HepG2 (cell line): ENCODE measurements around the gene TEX22. TPM values are rescaled to one million over a fixed set of nuclear protein-coding genes. Genes with fewer than 3 reads are reported as not detected.

Experiments used
- ATAC-seq: fragments of 200-7000 bp; cut with Tn5 transposase; 3 replicates; pipeline ENCODE4 v1.9.1; 2020; ENCODE audit warnings: mild to moderate bottlenecking, moderate library complexity
- BruUV-seq: library from RNA; stranded (reverse); fragments of 400-500 nt; replicated peaks from 2 replicates; lab custom pipeline; 2021; lab: Mats Ljungman, UMichigan
- CTCF ChIA-PET: fragments of 300-600 bp; formaldehyde crosslinking; extraction: SDS; loops from one replicate; lab custom pipeline; 2021; ENCODE audit warnings: low total read pairs, inconsistent platforms, low intra/inter-chr PET ratio; lab: Yijun Ruan, JAX
- POLR2A ChIA-PET: fragments of 350-600 bp; sonication (Branson Sonifier 250); formaldehyde crosslinking; loops from one replicate; lab custom pipeline; 2020; ENCODE audit warnings: antibody characterized with exemption, inconsistent platforms; lab: Yijun Ruan, JAX
- DNase-seq: peaks from one replicate; pipeline ENCODE4 v3.0.0-alpha.2; 2015; ENCODE audit warnings: low spot score
- FAIRE-seq: peaks from 3 replicates; lab custom pipeline; 2011; peaks lifted over from hg19 to GRCh38; lab: Jason Lieb, UNC
- H2AFZ ChIP-seq: one replicate; pipeline ENCODE4 v1.6.1; 2011; ENCODE audit warnings: low read length, inconsistent platforms
- H3K27ac ChIP-seq: fragments of 300-600 bp; 3 replicates; pipeline ENCODE4 v1.8.0; 2011; ENCODE audit warnings: mixed run types, mild to moderate bottlenecking, mixed read lengths, low read length, inconsistent platforms; ENCODE audit not compliant: insufficient read depth; ENCODE audit errors: extremely low read length
- H3K27me3 ChIP-seq, 2 experiments: fragments of 200-600 bp in 1 of 2; 2 replicates in 1 of 2; 3 replicates in 1 of 2; pipeline versions ENCODE4 v1.6.0 to v1.8.0; 2011; ENCODE audit warnings: low read length in 2 of 2, mild to moderate bottlenecking in 2 of 2, moderate library complexity in 2 of 2, inconsistent platforms in 1 of 2; ENCODE audit not compliant: insufficient read depth in 2 of 2, control insufficient read depth in 1 of 2
- H3K36me3 ChIP-seq, 2 experiments: fragments of 200-600 bp in 1 of 2; replicated peaks in 1 of 2; 2 replicates in 1 of 2; 3 replicates in 1 of 2; pipeline versions ENCODE4 v1.5.1 to v1.8.0; 2011; ENCODE audit warnings: low read length in 2 of 2, inconsistent platforms in 1 of 2; ENCODE audit not compliant: insufficient read depth in 2 of 2, control insufficient read depth in 1 of 2
- H3K4me1 ChIP-seq: 2 replicates; pipeline ENCODE4 v1.5.1; 2012; ENCODE audit warnings: low read length, inconsistent platforms; ENCODE audit not compliant: insufficient read depth
- H3K4me2 ChIP-seq: 2 replicates; pipeline ENCODE4 v1.6.0; 2011; ENCODE audit warnings: low read depth, low read length, inconsistent platforms
- H3K4me3 ChIP-seq, 3 experiments: fragments of 200-600 bp in 1 of 3; sonication (generic), shearing (Covaris generic) in 1 of 3; replicated peaks in 1 of 3; 2 replicates each; pipeline ENCODE4 v1.5.1; 2011 to 2016; ENCODE audit warnings: low read length in 3 of 3, inconsistent platforms in 2 of 3, low read depth in 2 of 3, mild to moderate bottlenecking in 2 of 3, control low read depth in 1 of 3, mixed read lengths in 1 of 3; ENCODE audit not compliant: insufficient read depth in 1 of 3
- H3K79me2 ChIP-seq: one replicate; pipeline ENCODE4 v1.6.1; 2011; ENCODE audit warnings: low read length, inconsistent platforms; ENCODE audit not compliant: insufficient read depth
- H3K9ac ChIP-seq: 2 replicates; pipeline ENCODE4 v1.6.0; 2011; ENCODE audit warnings: mild to moderate bottlenecking, low read depth, low read length, inconsistent platforms; ENCODE audit not compliant: insufficient read depth
- H3K9me3 ChIP-seq: 2 replicates; pipeline ENCODE4 v1.5.1; 2012; ENCODE audit warnings: mild to moderate bottlenecking, low read length
- H4K20me1 ChIP-seq: 2 replicates; pipeline ENCODE4 v1.6.0; 2011; ENCODE audit warnings: inconsistent platforms, mild to moderate bottlenecking, low read length, moderate library complexity; ENCODE audit not compliant: insufficient read depth
- AGO2 ChIP-seq: fragments of 200-400 bp; formaldehyde crosslinking; optimal IDR thresholded peaks from 2 replicates; pipeline ENCODE3; 2017; ENCODE audit warnings: mild to moderate bottlenecking, low read depth, low read length, moderate library complexity
- POLR2A ChIP-seq, 2 experiments: IDR thresholded peaks; 2 replicates each; pipeline ENCODE4 v1.6.1; 2011; ENCODE audit warnings: low read depth in 2 of 2, low read length in 2 of 2, mild to moderate bottlenecking in 1 of 2, moderate library complexity in 1 of 2; ENCODE audit not compliant: insufficient read depth in 1 of 2
- RBFOX2 ChIP-seq: fragments of 200-400 bp; formaldehyde crosslinking; IDR thresholded peaks from 2 replicates; pipeline ENCODE4 v1.6.1; 2017; ENCODE audit warnings: low read depth, mild to moderate bottlenecking, low read length
- SP5 ChIP-seq: IDR thresholded peaks from 2 replicates; pipeline ENCODE4 v1.6.1; 2016; ENCODE audit warnings: low read depth, borderline replicate concordance
- ZNF563 ChIP-seq: sonication (generic); formaldehyde crosslinking; IDR thresholded peaks from 2 replicates; pipeline ENCODE4 v1.8.0; 2022; ENCODE audit warnings: mild to moderate bottlenecking, moderate library complexity, missing genetic modification reagents
- WGBS: methylation state at CpG from one replicate; pipeline ENCODE4 v1.1.6; 2017; ENCODE audit warnings: low lambda C conversion rate; 5-methylcytosine and 5-hydroxymethylcytosine counted together
- in situ Hi-C: cut with HindIII; loops from 2 replicates; pipeline ENCODE4 v1.10.0; 2017; ENCODE audit warnings: low pct_unique_long_range_greater_than_20kb; ENCODE audit not compliant: extremely low pct_ligation_motif_present
- intact Hi-C: fragments of 100-400 bp; cut with micrococcal nuclease; formaldehyde crosslinking; loops from one replicate; pipeline ENCODE4 v1.10.0; 2022; ENCODE audit not compliant: unreplicated experiment
- polyA plus RNA-seq, 8 experiments: library from polyadenylated mRNA; depleted of rRNA in 3 of 8; stranded (reverse) in 7 of 8; unstranded in 1 of 8; fragments of >200 nt; fragmentation: Illumina TruSeq in 4 of 8; extraction: Trizol in 4 of 8; gene quantifications; 2 replicates each; pipeline versions ENCODE4 v1.2.1 to v1.2.3, GENCODE V29; 2011 to 2016; ENCODE audit warnings: low read depth in 4 of 8, missing spikeins in 1 of 8, mixed read lengths in 1 of 8; ENCODE audit not compliant: insufficient read depth in 1 of 8
- total RNA-seq, 5 experiments: library from RNA; depleted of rRNA; stranded (reverse); fragments of >200 nt; fragmentation: Illumina TruSeq; extraction: Trizol; gene quantifications; 2 replicates each; pipeline ENCODE4 v1.2.3, GENCODE V29; 2016; ENCODE audit warnings: low read depth in 1 of 5

TEX22 gene
- total and polyA plus RNA-seq, 2 of the 13 experiments (the other 11 are each of a cell fraction or from before 2014, with no cell fraction given), result 0.07 to 0.27 TPM

- H3K9ac ChIP-seq, result no peak overlapping the region
- BruUV-seq, result no TSS peak
- in situ Hi-C loops (no loop called here), intact Hi-C loops (no loop called here)
- H3K4me1 ChIP-seq, result no peaks in the 10 kb centered on the region
- no peak overlapping the region for H3K27ac ChIP-seq
- 0 out of 2 replicates have a peak, but pooled peaks cover 3% of the 10 kb centered on the region for H4K20me1 ChIP-seq
- ChIA-PET CTCF (no interaction called here), POLR2A (no interaction called here)
- peaks cover 36% of the 10 kb centered on the region for H3K79me2 ChIP-seq
- no peak overlapping the region for H3K4me2 ChIP-seq
- DNase-seq, result no peak
- FAIRE-seq, result no peak
- H3K4me3 ChIP-seq, result no peak overlapping the region
- H3K36me3 ChIP-seq, result peaks cover 8 to 25% of the 10 kb centered on the region in 2 experiments
- ATAC-seq, result no peak
- 96% methylated on average over 13 of the region's 31 CpGs for WGBS
- no peaks in the 10 kb centered on the region for H3K9me3 ChIP-seq
- TF ChIP-seq SP5 (no peak), RBFOX2 (peak; percentile 53; the same call in 1 of the 2 replicates), POLR2A (IDR thresholded peaks at IDR 0.05; ENCODE audit: insufficient read depth in 1 of 2, low read depth in 2 of 2, low read length in 2 of 2) (peak in 1 of 2 experiments; percentile 18; a peak in 1 of 4 replicates), AGO2 (peak; percentile 64)
- no peak overlapping the region for H2AFZ ChIP-seq
- no peaks in the 10 kb centered on the region for H3K27me3 ChIP-seq
Observed at GRCh38 chr14:105436891-105437722, 38.8 kb downstream of the TEX22 start.

- Histone ChIP-seq H4K20me1 (0 out of 2 replicates have a peak, but pooled peaks cover 3% of the 10 kb centered on the region), H3K79me2 (peaks cover 36% of the 10 kb centered on the region), H3K9ac (no peak overlapping the region), H3K27ac (no peak overlapping the region), H3K36me3 (peaks cover 10 to 32% of the 10 kb centered on the region in 2 experiments), H3K27me3 (no peaks in the 10 kb centered on the region), H3K9me3 (no peaks in the 10 kb centered on the region), H3K4me3 (no peak overlapping the region), H3K4me2 (no peak overlapping the region), H2AFZ (no peak overlapping the region), H3K4me1 (no peaks in the 10 kb centered on the region)
- ChIA-PET POLR2A (no interaction called here), CTCF (no interaction called here)
- DNase-seq (no peak), ATAC-seq (no peak), FAIRE-seq (no peak)
- 100% methylated on average over 3 of the region's 18 CpGs for WGBS
- intact Hi-C loops, result no loop called here
- TF ChIP-seq ZNF563 (no peak), AGO2 (peak; percentile 17)
- in situ Hi-C loops, result no loop called here
- BruUV-seq, result no TSS peak
Observed at GRCh38 chr14:105437723-105438500, 39.6 kb downstream of the TEX22 start.
